ENCODE measurements around the gene JAKMIP1.

The JAKMIP1 gene

GRCh38 chr4:6200011-6200921, at the start of gene JAKMIP1:
TSS of gene JAKMIP1 (minus strand) at chr4:6200549. CDS start at chr4:6112850, 87,699 bp downstream.
- DNase-seq, result peak; percentile 87

GRCh38 chr4:6248394-6248793, 48.0 kb upstream of the JAKMIP1 start:
- no peak for DNase-seq

- no peak for DNase-seq
Observed at GRCh38 chr4:6246170-6246634, 45.9 kb upstream of the JAKMIP1 start.

- DNase-seq, result no peak
Observed at GRCh38 chr4:6245246-6246169, 45.2 kb upstream of the JAKMIP1 start.

GRCh38 chr4:6242271-6243029, 42.1 kb upstream of the JAKMIP1 start:
- DNase-seq, result no peak

- DNase-seq, result no peak
Observed at GRCh38 chr4:6241062-6241845, 40.9 kb upstream of the JAKMIP1 start.

GRCh38 chr4:6239968-6240367, 39.6 kb upstream of the JAKMIP1 start:
- DNase-seq, result no peak

- no peak for DNase-seq
Observed at GRCh38 chr4:6239486-6239885, 39.1 kb upstream of the JAKMIP1 start.

GRCh38 chr4:6236816-6237390, 36.6 kb upstream of the JAKMIP1 start:
- no peak for DNase-seq

- DNase-seq, result no peak
Observed at GRCh38 chr4:6235901-6236640, 35.7 kb upstream of the JAKMIP1 start.

- DNase-seq, result no peak
Observed at GRCh38 chr4:6235012-6235411, 34.7 kb upstream of the JAKMIP1 start.

- DNase-seq, result no peak
Observed at GRCh38 chr4:6233929-6234328, 33.6 kb upstream of the JAKMIP1 start.

- no peak for DNase-seq
Observed at GRCh38 chr4:6232836-6233785, 32.8 kb upstream of the JAKMIP1 start.

GRCh38 chr4:6231663-6232165, 31.4 kb upstream of the JAKMIP1 start:
- DNase-seq, result no peak

- no peak for DNase-seq
Observed at GRCh38 chr4:6230827-6231662, 30.7 kb upstream of the JAKMIP1 start.

GRCh38 chr4:6230502-6230785, 30.1 kb upstream of the JAKMIP1 start:
- no peak for DNase-seq

GRCh38 chr4:6229671-6230501, 29.5 kb upstream of the JAKMIP1 start:
- no peak for DNase-seq

GRCh38 chr4:6229095-6229494, 28.7 kb upstream of the JAKMIP1 start:
- no peak for DNase-seq
